ENCODE data around the gene CA14. TPM values are rescaled to one million over a fixed set of nuclear protein-coding genes. Genes with fewer than 3 reads are reported as not detected.
A peak's percentile ranks its signal among the peaks of the same experiment; 100 is the strongest.

The CA14 gene
- total RNA-seq, 1 donor from 2014 or later = not detected

DNA sequence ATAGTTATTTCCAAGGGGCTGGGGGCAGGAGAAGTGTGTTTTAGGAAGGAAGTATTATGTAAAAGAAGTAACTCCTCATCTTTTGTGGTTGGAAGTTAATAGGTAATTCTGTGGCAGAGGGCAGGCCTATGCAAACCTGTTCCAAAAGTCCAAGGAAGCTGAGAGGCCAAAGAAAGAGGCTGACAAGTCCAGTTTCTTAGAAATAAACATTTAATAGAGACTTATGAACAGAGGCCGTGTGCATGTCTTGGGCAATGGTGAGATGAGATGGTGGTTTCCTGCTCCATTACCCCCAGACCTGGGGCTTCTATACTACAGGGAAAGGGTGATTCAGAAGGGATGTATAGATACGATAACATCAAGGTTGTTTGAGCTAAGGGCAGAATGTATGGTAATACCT is 7.6 kb upstream of the CA14 start:
- intact Hi-C loops (cut with micrococcal nuclease) = no loop called here
- ChIA-PET POLR2A (interaction anchor here (0.9 kb wide), 1 partner anchor 37 kb away, joined by 3 read pairs; no protein-coding TSS in a partner anchor), CTCF (no interaction called here)
- ATAC-seq (ENCODE audit: low read depth) (no peak), DNase-seq (no peak)
- Mint-ChIP-seq H3K9me3 (no peaks in the 10 kb centered on the region), H3K36me3 (ENCODE audit: low read depth) (no peaks in the 10 kb centered on the region), H3K27me3 (no peaks in the 10 kb centered on the region), H3K27ac (no peak overlapping the region), H3K4me3 (no peak overlapping the region), H3K4me1 (no peaks in the 10 kb centered on the region)
- TF ChIP-seq, protein P1, sequence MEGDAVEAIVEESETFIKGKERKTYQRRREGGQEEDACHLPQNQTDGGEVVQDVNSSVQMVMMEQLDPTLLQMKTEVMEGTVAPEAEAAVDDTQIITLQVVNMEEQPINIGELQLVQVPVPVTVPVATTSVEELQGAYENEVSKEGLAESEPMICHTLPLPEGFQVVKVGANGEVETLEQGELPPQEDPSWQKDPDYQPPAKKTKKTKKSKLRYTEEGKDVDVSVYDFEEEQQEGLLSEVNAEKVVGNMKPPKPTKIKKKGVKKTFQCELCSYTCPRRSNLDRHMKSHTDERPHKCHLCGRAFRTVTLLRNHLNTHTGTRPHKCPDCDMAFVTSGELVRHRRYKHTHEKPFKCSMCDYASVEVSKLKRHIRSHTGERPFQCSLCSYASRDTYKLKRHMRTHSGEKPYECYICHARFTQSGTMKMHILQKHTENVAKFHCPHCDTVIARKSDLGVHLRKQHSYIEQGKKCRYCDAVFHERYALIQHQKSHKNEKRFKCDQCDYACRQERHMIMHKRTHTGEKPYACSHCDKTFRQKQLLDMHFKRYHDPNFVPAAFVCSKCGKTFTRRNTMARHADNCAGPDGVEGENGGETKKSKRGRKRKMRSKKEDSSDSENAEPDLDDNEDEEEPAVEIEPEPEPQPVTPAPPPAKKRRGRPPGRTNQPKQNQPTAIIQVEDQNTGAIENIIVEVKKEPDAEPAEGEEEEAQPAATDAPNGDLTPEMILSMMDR (IDR thresholded peaks at IDR 0.05) = no peak

DNA sequence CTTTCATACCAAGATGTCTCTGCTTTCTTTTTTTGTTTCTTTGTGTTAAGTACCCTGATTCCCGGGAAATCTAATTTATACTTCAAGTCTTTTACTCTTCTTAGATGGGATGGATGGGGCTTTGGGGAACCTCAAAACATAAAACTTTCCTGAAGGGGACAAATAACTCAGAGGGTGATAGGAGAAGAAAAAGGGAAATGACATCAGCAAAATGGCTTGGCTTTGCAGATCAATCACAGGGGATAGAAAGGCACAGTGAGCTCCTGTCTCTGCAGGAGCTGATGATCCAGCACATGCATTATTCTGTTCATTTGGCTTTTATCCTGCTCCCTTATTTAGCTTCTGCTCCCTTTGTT is 1.4 kb upstream of the CA14 start:
- CTCF ChIA-PET = interaction anchor here (0.6 to 3.0 kb wide), 14 partner anchors 13 to 740 kb away, joined by 3 to 34 read pairs (median 4); partner anchors contain the start of genes APH1A, ENSA and PRPF3
- DNase-seq = no peak
- no peaks in the 10 kb centered on the region for H3K36me3 Mint-ChIP-seq (ENCODE audit: low read depth)
- no peaks in the 10 kb centered on the region for H3K9me3 Mint-ChIP-seq
- peaks cover 13% of the 10 kb centered on the region for H3K4me1 Mint-ChIP-seq
- ATAC-seq (ENCODE audit: low read depth) = no peak
- TF ChIP-seq, protein P1 (IDR thresholded peaks at IDR 0.05) = no peak
- POLR2A ChIA-PET = interaction anchor here (0.9 to 3.0 kb wide), 3 partner anchors 13 to 107 kb away, joined by 7 to 15 read pairs (median 8); partner anchors contain the start of genes APH1A and RPRD2
- H3K4me3 Mint-ChIP-seq = peak overlapping the region; percentile 77
- intact Hi-C loops (cut with micrococcal nuclease) = loop anchor here (1.0 to 5.0 kb wide), 3 partner anchors 25 to 261 kb away; partner anchors contain the start of genes FALEC and MRPS21
- H3K27me3 Mint-ChIP-seq = peaks cover 33% of the 10 kb centered on the region
- no peak overlapping the region for H3K27ac Mint-ChIP-seq

DNA sequence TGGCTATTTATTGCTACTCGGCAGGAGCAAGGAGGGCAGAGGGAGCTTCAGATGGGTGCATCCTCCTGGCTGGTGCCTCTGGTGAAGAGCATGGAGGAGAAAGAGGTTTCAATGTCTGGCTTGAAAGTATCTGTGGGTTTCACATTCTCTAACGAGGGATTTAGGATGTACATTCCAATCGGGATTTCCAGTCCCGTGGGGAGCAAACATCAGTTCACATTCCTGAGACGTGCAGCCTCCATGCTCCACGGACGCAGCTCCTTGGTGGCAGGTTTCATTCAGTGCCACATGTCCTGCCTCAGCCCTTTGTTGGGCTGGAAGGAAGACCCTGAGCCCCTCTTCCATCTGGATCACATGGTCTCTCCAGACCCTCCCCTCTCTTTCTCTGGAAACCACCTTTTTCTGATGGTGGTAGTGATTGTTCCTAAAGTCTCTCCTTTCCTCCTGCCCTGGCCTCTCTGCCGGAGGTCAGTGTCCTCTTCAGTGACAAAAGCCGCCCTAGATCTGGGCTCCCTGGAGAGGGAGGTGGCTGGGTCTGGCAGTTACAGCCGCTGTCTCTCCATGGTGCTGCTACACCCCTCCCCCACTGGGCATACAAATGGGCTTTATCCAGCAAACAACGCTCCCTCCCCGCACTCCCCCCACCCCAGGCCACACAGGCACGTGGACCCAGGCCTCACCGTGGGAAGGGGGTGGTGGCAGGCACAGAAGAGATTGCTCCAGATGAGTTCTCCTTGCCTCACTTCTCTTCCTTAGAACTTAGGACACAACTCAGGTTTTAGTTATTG is 826 bp upstream of the CA14 start:
- ChIA-PET CTCF (interaction anchor here (0.6 to 3.0 kb wide), 15 partner anchors 13 to 739 kb away, joined by 3 to 34 read pairs (median 4); partner anchors contain the start of genes APH1A, ENSA and PRPF3), POLR2A (interaction anchor here (0.9 to 3.0 kb wide), 3 partner anchors 13 to 107 kb away, joined by 7 to 15 read pairs (median 8); partner anchors contain the start of genes APH1A and RPRD2)
- Mint-ChIP-seq H3K36me3 (ENCODE audit: low read depth) (no peaks in the 10 kb centered on the region), H3K4me3 (no peak overlapping the region), H3K9me3 (no peaks in the 10 kb centered on the region), H3K27me3 (peaks cover 33% of the 10 kb centered on the region), H3K27ac (no peak overlapping the region), H3K4me1 (peaks cover 13% of the 10 kb centered on the region)
- DNase-seq (no peak), ATAC-seq (ENCODE audit: low read depth) (no peak)
- intact Hi-C loops (cut with micrococcal nuclease) = loop anchor here (1.0 to 5.0 kb wide), 3 partner anchors 25 to 261 kb away; partner anchors contain the start of genes FALEC and MRPS21
- TF ChIP-seq, protein P1 (IDR thresholded peaks at IDR 0.05) = no peak

DNA sequence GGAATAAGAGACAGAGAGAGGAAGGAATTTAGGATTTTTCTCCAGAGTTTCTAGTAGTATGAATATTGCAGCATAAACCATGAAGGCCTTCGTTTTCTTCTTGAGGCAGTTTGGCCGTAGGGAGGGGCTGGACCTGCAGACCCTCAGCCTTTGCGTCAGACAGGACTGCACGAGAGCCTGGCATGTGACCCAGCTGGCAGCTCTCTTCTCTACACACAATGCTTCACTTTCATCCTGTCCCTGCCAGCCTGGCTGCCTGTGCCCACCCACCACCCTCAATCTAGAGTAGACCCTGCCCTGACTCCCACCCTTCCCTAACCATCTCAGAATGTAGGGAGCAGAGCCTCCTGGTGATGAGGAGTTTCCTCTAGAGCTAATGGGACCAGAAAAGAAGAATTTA is 1.6 kb downstream of the CA14 start:
- POLR2A ChIA-PET = no interaction called here
- H3K36me3 Mint-ChIP-seq (ENCODE audit: low read depth) = no peaks in the 10 kb centered on the region

More for the DNA sequence above, 1.6 kb downstream of the CA14 start:
- TF ChIP-seq, protein P1 (IDR thresholded peaks at IDR 0.05) = no peak
- Mint-ChIP-seq H3K4me3 (no peak overlapping the region), H3K4me1 (peaks cover 17% of the 10 kb centered on the region), H3K27me3 (peaks cover 33% of the 10 kb centered on the region), H3K9me3 (no peaks in the 10 kb centered on the region), H3K27ac (no peak overlapping the region)
- CTCF ChIA-PET = interaction anchor here (0.6 kb wide), 1 partner anchor 43 kb away, joined by 3 read pairs; no protein-coding TSS in a partner anchor
- intact Hi-C loops (cut with micrococcal nuclease) = loop anchor here (5.0 kb wide), 1 partner anchor 258 kb away; the partner anchor contains the start of gene FALEC
- ATAC-seq (ENCODE audit: low read depth) (no peak), DNase-seq (no peak)

Measured in activated B cell treated with CpG ODN at 0.5 μM for 24 hours (primary cell).